ENCODE results near the gene CNTNAP2.

- TF ChIP-seq CTCF (IDR thresholded peaks at IDR 0.05) (no peak), POLR2A (IDR thresholded peaks at IDR 0.05) (no peak)
Measured at GRCh38 chr7:146201945-146202344, 85.3 kb downstream of the CNTNAP2 start.
